HG02588 (cell line): Measurements from ENCODE around the gene TK2.
"Not testable (repeated sequence)": the region's sequence is repeated elsewhere in the genome, so short reads cannot be mapped to it uniquely, and the experiment has no call there.

Experiments used
- ATAC-seq: cut with Tn5 transposase; IDR thresholded peaks from one replicate; pipeline ENCODE4 v1.9.1; 2021; ENCODE audit warnings: mild to moderate bottlenecking, moderate library complexity; ENCODE audit not compliant: unreplicated experiment

Gene TK2

DNA sequence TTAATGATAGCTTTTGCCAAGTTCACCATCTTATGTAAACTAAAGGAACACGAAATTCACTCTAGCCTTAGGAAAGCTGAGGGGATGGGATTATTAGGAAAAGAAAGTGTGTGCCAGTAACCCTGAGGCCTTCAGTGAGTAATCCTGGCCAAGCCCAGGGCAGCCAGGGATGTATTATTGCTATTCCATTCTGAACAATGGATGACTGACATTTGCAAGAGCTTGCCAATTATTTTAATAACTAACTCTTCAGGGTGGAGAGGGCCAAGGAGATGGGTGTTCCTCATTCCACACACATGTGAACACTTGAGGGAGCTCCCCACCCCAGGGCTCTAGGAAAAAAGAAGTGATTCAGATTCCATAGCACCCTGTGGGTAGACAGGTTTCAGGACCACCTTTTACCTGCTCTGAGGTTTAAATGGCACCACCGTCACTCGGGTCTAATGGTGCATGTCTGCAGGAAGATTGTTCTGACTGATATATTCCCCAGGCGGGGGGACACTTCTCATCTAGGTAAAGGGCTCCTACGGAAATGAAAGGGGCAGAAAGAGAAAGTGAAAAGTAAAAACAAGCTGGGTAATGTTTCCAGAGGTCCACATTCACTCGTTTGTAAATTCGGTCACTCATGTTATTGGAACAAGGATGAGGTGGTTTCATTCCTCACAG, 41.5 kb downstream of the TK2 start:
- no peak for ATAC-seq

DNA sequence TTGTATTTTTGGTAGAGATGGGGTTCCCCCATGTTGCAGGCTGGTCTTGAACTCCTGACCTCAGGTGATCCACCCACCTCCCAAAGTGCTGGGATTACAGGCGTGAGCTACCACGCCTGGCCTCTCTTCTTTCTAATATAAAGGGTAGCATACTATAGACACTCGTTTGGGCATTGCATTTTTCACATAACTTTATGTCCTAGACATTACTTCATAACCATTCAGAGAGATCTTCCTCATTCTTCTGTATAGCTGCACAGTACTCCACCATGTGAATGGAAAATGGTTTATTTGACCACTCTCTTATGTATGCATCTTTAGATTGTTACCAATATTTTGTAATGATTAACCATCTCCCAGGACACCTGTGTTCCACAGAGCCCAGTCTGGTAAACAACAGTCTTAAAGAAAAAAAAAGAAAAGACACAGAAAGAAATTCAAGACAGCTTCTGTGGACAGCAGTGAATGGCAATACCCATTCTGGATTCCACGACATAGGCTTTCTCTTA, 42.1 kb downstream of the TK2 start:
- no peak for ATAC-seq

DNA sequence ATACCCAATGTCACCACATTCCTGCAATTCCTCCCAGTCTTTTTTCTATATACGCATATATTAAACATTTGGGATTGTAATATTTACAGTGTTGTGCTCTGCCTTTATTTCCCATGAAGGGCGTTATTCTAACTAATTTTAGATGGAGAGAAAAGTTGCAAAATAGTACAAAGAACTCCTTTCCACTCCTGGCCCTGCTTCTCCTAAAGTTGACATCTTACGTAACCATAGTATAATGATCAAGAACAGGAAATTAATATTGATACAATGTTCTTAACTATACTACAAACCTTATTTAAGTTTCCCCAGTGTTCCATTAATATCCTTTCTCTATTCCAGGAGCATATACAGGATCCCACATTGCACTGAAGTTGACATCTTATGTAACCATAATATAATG, 46.3 kb downstream of the TK2 start:
- no peak for ATAC-seq

DNA sequence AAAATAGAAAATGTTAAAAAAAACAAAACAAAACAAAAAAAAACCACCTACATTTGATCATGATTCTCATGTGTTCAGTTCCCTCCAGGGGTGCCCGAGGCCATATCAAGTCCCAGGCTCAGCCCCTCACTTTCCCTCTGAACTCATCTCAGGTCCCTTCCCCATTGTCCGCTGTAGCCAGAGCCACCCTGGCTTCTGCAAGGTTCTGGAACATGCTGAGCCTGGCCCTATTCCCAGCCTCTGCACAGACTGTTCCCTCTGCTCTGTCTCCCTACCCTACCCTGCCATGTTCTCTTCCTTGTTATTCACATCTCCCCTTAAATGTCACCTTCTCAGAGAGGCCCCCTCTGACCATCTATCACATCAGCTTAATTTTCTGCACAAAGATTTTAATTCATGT, 46.9 kb downstream of the TK2 start:
- ATAC-seq: no peak

DNA sequence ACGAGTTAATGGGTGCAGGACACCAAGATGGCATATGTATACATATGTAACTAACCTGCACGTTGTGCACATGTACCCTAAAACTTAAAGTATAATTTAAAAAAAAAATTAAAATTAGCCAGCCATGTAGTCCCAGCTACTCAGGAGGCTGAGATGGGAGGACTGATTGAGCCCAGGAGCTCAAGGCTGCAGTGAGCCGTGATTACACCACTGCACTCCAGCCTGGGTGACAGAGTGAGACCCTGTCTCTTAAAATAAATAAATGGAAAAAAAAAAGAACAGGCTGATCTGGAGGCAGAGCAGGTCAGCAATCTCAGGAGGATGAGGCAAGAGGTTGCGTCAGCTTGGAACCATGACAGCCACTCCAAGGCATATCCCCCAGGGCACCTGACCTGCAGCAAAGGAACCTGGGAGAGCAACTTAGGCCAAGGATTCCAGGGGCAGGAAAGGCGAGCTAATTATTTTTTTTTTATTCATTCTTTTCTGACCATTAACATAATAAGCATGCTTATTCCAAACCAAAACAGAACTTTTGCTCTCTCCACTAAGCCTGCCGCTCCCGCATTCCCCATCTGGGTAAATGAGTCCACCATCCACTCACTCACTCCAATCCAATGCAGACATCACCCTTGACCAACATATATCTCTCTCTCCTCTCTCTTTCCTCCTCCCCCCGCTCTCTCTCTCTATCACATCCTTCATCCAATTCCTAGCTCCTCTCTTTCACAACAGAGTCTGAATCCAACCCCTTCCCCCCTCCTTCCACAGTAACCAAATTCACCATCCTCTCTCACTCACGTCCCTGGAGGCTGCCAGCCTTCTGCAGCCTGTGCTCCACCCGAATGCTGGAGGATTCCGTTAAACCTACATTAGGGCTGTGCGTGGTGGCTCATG, 47.7 kb downstream of the TK2 start:
- ATAC-seq: no peak

DNA sequence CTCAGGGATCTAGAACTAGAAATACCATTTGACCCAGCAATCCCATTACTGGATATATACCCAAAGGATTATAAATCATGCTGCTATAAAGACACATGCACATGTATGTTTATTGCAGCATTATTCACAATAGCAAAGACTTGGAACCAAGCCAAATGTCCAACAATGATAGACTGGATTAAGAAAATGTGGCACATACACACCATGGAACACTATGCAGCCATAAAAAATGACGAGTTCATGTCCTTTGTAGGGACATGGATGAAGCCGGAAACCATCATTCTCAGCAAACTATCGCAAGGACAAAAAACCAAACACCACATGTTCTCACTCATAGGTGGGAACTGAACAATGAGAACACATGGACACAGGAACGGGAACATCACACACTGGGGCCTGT, 48.4 kb downstream of the TK2 start:
- ATAC-seq: not testable (repeated sequence)

DNA sequence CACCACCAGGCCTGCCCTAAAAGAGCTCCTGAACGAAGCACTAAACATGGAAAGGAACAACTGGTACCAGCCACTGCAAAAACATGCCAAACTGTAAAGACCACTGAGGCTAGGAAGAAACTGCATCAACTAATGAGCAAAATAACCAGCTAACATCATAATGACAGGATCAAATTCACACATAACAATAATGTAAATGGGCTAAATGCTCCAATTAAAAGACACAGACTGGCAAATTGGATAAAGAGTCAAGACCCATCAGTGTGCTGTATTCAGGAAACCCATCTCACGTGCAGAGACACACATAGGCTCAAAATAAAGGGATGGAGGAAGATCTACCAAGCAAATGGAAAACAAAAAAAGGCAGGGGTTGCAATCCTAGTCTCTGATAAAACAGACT, 52.0 kb downstream of the TK2 start:
- not testable (repeated sequence) for ATAC-seq

DNA sequence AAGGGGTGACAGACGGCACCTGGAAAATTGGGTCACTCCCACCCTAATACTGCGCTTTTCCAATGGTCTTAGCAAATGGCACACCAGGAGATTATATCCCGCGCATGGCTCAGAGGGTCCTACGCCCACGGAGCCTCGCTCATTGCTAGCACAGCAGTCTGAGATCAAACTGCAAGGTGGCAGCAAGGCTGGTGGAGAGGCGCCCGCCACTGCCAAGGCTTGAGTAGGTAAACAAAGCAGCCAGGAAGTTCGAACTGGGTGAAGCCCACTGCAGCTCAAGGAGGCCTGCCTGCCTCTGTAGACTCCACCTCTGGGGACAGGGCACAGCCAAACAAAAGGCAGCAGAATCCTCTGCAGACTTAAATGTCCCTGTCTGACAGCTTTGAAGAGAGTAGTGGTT, 53.7 kb downstream of the TK2 start:
- not testable (repeated sequence) for ATAC-seq

DNA sequence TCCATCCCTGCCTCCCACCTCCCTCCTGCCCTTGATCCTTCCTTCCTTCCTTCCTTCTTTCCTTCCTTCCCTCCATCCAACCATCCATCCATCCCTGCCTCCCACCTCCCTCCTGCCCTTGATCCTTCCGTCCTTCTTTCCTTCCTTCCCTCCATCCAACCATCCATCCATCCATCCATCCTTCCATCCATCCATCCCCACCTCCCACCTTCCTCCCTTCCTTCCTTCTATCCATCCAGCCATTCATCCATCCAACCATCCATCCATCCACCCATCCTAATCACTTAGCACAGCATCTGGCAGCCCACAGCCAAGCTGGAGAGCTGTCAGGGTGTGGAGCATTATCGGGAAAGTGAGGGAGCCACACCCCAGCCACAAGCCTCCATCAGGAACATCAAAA, 54.5 kb downstream of the TK2 start:
- no peak for ATAC-seq

DNA sequence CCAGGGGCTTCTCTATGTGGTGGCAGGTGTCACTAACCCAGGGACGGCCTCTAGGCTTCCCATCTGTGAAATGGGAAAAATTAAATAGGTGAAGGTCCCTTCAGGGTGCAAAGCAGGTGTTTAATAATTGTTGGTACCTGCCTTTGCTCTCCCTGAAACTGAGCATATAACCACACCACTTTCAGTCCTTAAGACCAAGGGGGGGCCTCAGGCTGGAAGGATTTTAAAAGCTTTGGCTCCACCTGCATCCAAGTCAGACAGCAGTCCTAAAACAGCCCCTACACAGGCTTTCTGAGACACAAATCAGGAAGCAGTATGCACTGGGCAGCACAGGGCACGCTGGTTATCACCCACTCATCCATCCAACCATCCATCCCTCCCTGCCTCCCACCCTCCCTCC, 55.0 kb downstream of the TK2 start:
- no peak for ATAC-seq

DNA sequence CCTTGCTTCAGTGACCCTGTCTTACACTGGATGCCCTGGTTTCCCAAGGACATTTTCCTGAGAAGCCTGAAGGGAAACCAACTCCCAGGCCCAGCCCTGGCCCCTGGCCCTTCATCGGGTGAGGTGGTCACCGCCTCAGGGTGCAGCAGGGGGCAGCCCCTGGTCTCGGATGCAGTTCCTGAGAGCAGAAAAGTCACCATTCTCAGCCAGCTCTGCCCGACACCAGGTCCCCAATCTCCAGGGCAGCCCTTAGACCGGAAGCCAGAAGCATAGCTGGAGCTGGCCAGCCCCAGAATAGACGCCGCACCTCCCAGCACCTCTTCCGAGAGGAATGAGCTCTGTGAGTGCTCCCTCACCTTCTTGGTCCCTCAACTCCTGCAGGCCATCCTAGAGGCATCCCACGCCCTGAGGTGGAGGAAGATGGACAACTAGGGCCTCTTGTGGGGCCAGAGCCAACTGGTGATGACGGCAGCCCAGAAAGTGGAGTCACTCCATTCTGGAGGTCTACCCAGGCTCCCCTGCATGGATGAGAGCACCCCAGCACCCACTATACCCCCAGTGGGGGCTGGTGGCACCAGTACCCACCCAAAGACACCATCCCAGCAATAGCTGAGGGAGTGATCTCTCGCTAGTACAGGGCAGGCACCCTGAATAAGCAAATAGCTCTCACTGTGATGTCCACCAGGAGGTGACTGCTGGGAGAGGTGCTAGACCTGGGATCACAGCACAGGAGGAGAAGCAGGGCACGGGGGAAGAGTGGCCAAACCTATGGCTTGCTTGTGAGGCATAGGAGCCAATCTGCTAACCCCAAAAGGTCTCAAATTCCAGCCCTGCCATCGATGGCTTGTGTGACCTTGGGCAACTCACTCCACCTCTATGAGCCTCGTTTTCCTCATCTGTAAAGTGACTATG, 56.2 kb downstream of the TK2 start:
- ATAC-seq: no peak

DNA sequence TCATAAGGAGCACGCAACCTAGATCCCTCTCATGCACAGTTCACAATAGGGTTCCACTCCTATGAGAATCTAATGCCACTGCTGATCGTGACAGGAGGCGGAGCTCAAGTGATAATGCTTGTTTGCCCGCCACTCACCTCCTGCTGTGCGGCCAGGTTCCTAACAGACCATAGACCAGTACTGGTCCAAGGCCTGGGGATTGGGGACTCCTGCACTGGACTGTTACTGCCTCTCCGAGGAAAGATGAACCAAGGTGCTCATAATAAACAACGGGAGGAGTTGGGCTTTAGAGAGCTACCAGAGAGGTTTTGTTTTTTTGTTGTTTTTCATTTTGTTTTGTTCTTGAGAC, 58.2 kb downstream of the TK2 start:
- no peak for ATAC-seq

DNA sequence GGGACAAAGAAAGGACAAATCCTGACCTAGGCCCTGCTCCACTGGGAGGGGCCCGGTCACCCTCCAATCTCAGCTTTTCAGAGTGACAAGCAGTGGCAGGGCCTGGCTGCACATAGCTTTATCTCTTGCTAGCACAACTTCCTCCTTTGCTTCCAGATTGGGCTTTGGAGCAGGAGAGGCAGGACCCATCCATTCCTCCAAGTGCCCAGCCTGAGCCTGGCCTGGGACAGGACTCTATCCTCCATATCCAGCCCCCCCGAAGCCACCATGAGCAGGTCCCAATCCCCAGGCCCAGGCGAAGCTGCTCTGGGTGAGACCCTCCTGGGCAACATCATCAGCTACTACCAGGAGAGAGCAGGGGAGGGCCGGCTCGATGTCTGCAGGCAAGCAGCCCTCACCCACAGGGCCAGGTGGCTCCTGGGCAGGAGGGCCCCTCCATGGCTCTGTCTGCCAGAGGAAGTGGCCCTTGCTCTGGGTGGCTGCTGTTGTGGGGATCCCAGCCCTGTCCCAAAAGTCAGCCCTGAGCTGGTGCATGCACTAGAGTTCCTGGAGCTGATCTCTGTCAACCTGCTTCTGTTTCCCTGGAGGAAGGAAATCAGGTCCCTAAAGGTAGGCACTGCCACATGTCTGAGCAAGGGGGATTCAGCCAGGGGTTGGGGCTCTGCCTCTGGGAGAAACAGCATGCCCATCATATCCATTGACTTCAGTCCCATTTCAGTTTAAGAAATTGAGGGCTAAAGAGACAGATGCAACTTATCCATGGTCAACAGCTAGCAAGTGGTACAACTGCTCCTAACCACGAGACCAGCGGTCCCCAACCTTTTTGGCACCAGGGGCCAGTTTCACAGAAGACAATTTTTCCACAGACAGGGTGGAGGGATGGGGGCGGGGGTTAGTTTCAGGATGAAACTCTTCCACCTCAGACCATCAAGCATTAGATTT, 58.9 kb downstream of the TK2 start:
- ATAC-seq: no peak

DNA sequence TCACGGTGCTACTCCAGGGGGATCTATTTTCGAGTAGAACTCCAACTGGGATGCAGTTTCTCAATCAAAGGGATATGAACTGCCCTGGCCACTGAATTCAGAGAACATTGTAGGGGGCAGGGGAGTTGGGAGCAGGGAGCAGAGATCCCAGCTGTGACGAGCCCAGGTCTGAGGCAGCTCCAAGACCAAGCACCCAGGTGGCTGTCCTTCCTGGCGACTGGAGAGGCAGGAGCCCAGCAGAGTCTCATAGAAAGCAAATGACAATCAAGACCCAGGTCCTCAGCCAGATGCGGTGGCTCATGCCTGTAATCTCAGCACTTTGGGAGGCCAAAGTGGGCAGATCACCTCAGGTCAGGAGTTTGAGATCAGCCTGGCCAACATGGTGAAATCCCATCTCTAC, 60.1 kb downstream of the TK2 start:
- ATAC-seq: no peak

DNA sequence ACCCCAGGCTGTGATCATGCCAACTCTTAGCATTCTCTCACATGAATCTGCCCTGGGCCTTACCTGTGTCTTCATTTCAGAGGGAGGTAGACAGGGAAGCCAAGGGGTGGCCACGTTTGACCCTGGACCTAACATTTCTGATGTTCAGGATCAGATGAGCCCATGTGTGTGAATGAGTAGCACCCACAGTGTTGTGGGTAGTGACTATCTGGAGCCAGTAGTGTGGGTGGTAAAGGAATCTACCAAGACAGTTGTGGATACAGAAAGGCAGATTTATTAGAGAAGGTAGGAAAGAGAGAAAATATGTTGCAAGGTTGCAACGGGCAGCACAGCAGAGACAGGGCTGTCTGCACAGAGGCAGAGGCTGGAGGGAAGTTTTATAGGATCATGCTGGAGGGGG, 60.5 kb downstream of the TK2 start:
- no peak for ATAC-seq

DNA sequence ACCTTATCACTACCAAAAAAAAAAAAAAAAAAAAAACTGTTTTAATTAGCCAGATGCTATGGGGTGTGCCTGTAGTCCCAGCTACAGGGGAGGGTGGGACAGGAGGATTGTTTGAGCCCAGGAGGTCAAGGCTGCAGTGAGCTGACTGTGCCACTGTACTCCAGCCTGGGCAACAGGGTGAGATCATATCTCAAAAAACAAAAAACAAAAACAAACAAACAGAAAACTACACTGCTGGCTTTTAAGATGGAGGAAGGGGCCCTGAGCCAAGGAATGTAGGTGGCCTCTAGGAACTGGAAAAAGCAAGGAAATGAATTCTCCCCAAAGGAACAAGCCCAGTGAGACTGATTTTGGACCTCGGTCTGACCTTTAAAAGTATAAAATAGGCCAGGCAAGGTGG, 61.4 kb downstream of the TK2 start:
- ATAC-seq: no peak

DNA sequence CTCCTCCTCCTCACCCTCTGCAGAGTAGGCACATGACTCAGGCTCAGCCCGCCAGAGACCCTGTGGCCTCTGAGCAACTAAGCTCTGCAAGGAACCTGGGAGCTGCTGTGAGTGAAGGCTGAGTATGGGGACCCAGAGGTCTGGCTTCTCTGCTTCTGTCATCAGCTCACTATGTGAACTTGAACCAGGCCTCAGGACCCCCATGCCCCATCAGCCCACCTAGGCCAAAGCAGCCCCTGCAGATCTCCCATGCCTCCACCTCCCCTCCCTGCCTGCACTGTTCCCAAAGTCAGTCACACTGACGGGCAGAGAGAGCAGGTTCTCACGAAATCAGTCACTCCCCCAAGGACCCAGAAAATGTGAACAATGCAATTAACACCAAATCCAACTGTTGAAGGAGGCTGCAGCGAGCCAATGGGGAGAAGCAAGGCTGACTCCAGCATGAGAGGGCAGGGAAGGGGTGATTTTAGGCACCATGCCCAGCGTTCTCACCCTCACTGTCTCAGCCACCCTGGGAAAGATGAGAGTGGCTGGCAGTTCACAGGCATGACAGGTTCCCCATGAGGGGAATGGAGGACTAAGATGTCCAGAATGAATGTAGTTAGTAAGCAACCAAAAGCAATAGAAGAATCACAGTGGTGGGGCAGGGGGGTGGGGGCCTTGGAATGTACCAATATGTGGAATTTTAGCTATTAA, 62.2 kb downstream of the TK2 start:
- ATAC-seq: no peak

DNA sequence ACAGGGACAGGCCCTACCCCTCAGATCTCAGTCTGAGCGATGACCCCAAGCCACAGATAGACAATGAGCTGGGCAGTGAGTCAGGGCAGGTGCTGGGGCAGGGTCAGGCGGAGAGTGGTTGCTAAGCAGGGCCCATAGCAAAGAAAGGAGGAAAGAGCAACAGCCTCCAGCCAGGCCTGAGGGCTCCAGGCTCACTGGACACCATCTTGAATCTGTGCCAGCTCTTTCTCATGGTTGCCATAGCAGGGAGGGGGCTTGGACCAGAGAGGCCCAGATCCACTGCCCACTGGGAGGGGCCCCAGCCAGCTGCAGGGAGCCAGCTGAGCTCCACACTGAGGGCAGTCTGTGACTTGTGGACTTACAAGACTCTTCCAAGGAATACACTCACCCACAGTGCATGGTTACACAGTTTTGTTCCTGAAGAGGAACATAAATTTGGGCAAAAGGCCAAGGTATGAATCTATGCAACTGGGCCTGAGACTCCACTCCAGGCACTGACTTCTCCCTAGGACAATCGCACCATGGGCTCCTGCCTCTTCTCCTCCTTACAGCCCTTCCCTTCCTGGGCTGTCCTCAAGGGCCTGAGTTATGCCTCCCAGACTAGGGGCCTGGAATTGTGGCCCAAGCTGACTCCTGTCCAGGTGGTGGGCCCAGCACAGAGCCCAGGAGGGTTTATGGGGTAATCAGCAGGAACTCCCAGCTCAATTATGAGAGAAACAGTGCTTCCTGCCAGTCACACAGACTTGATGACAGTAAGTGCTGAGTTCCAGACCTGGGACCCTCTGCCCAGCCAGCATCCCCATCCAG, 62.9 kb downstream of the TK2 start:
- ATAC-seq: no peak
